HepG2 (cell line): Measurements from ENCODE around the gene BBS4. TPM values are rescaled to one million over a fixed set of nuclear protein-coding genes. Genes with fewer than 3 reads are reported as not detected.

Source experiments
- ATAC-seq: fragments of 200-7000 bp; cut with Tn5 transposase; 3 replicates; pipeline ENCODE4 v1.9.1; 2020; ENCODE audit warnings: mild to moderate bottlenecking, moderate library complexity
- BruUV-seq: library from RNA; stranded (reverse); fragments of 400-500 nt; replicated peaks from 2 replicates; lab custom pipeline; 2021; lab: Mats Ljungman, UMichigan
- CTCF ChIA-PET: fragments of 300-600 bp; formaldehyde crosslinking; extraction: SDS; loops from one replicate; lab custom pipeline; 2021; ENCODE audit warnings: low total read pairs, inconsistent platforms, low intra/inter-chr PET ratio; lab: Yijun Ruan, JAX
- POLR2A ChIA-PET: fragments of 350-600 bp; sonication (Branson Sonifier 250); formaldehyde crosslinking; loops from one replicate; lab custom pipeline; 2020; ENCODE audit warnings: antibody characterized with exemption, inconsistent platforms; lab: Yijun Ruan, JAX
- DNase-seq: peaks from one replicate; pipeline ENCODE4 v3.0.0-alpha.2; 2015; ENCODE audit warnings: low spot score
- FAIRE-seq: peaks from 3 replicates; lab custom pipeline; 2011; peaks lifted over from hg19 to GRCh38; lab: Jason Lieb, UNC
- H2AFZ ChIP-seq: one replicate; pipeline ENCODE4 v1.6.1; 2011; ENCODE audit warnings: low read length, inconsistent platforms
- H3K27ac ChIP-seq: fragments of 300-600 bp; 3 replicates; pipeline ENCODE4 v1.8.0; 2011; ENCODE audit warnings: mixed run types, mild to moderate bottlenecking, mixed read lengths, low read length, inconsistent platforms; ENCODE audit not compliant: insufficient read depth; ENCODE audit errors: extremely low read length
- H3K27me3 ChIP-seq, 2 experiments: fragments of 200-600 bp in 1 of 2; 2 replicates in 1 of 2; 3 replicates in 1 of 2; pipeline versions ENCODE4 v1.6.0 to v1.8.0; 2011; ENCODE audit warnings: low read length in 2 of 2, mild to moderate bottlenecking in 2 of 2, moderate library complexity in 2 of 2, inconsistent platforms in 1 of 2; ENCODE audit not compliant: insufficient read depth in 2 of 2, control insufficient read depth in 1 of 2
- H3K36me3 ChIP-seq, 2 experiments: fragments of 200-600 bp in 1 of 2; replicated peaks in 1 of 2; 2 replicates in 1 of 2; 3 replicates in 1 of 2; pipeline versions ENCODE4 v1.5.1 to v1.8.0; 2011; ENCODE audit warnings: low read length in 2 of 2, inconsistent platforms in 1 of 2; ENCODE audit not compliant: insufficient read depth in 2 of 2, control insufficient read depth in 1 of 2
- H3K4me1 ChIP-seq: 2 replicates; pipeline ENCODE4 v1.5.1; 2012; ENCODE audit warnings: low read length, inconsistent platforms; ENCODE audit not compliant: insufficient read depth
- H3K4me2 ChIP-seq: 2 replicates; pipeline ENCODE4 v1.6.0; 2011; ENCODE audit warnings: low read depth, low read length, inconsistent platforms
- H3K4me3 ChIP-seq, 3 experiments: fragments of 200-600 bp in 1 of 3; sonication (generic), shearing (Covaris generic) in 1 of 3; replicated peaks in 1 of 3; 2 replicates each; pipeline ENCODE4 v1.5.1; 2011 to 2016; ENCODE audit warnings: low read length in 3 of 3, inconsistent platforms in 2 of 3, low read depth in 2 of 3, mild to moderate bottlenecking in 2 of 3, control low read depth in 1 of 3, mixed read lengths in 1 of 3; ENCODE audit not compliant: insufficient read depth in 1 of 3
- H3K79me2 ChIP-seq: one replicate; pipeline ENCODE4 v1.6.1; 2011; ENCODE audit warnings: low read length, inconsistent platforms; ENCODE audit not compliant: insufficient read depth
- H3K9ac ChIP-seq: 2 replicates; pipeline ENCODE4 v1.6.0; 2011; ENCODE audit warnings: mild to moderate bottlenecking, low read depth, low read length, inconsistent platforms; ENCODE audit not compliant: insufficient read depth
- H3K9me3 ChIP-seq: 2 replicates; pipeline ENCODE4 v1.5.1; 2012; ENCODE audit warnings: mild to moderate bottlenecking, low read length
- H4K20me1 ChIP-seq: 2 replicates; pipeline ENCODE4 v1.6.0; 2011; ENCODE audit warnings: inconsistent platforms, mild to moderate bottlenecking, low read length, moderate library complexity; ENCODE audit not compliant: insufficient read depth
- BCL6 ChIP-seq: IDR thresholded peaks from 2 replicates; pipeline ENCODE4 v1.6.1; 2016; ENCODE audit warnings: missing genetic modification reagents, missing compliant biosample characterization
- ELF1 ChIP-seq: sonication (generic); formaldehyde crosslinking; IDR thresholded peaks from 2 replicates; pipeline ENCODE4 v1.4.0; 2020; ENCODE audit warnings: missing genetic modification reagents
- ISX ChIP-seq: sonication (generic); formaldehyde crosslinking; conservative IDR thresholded peaks from 2 replicates; pipeline ENCODE4 v1.5.0; 2020; ENCODE audit warnings: missing genetic modification reagents
- PAX8 ChIP-seq: sonication (generic); formaldehyde crosslinking; IDR thresholded peaks from 2 replicates; pipeline ENCODE4 v1.8.0; 2022; ENCODE audit warnings: mild to moderate bottlenecking, missing genetic modification reagents, borderline replicate concordance
- PHF21A ChIP-seq: sonication (generic); formaldehyde crosslinking; IDR thresholded peaks from 2 replicates; pipeline ENCODE4 v1.5.0; 2020; ENCODE audit warnings: mild to moderate bottlenecking, missing genetic modification reagents
- SMC3 ChIP-seq: IDR thresholded peaks from 2 replicates; pipeline ENCODE4 v1.6.1; 2011; ENCODE audit warnings: low read length, improper control_type of control experiment
- ZZZ3 ChIP-seq: sonication (generic); formaldehyde crosslinking; IDR thresholded peaks from 2 replicates; pipeline ENCODE4 v1.4.0; 2020; ENCODE audit warnings: missing genetic modification reagents, mild to moderate bottlenecking, borderline replicate concordance
- WGBS: methylation state at CpG from one replicate; pipeline ENCODE4 v1.1.6; 2017; ENCODE audit warnings: low lambda C conversion rate; 5-methylcytosine and 5-hydroxymethylcytosine counted together
- in situ Hi-C: cut with HindIII; loops from 2 replicates; pipeline ENCODE4 v1.10.0; 2017; ENCODE audit warnings: low pct_unique_long_range_greater_than_20kb; ENCODE audit not compliant: extremely low pct_ligation_motif_present
- intact Hi-C: fragments of 100-400 bp; cut with micrococcal nuclease; formaldehyde crosslinking; loops from one replicate; pipeline ENCODE4 v1.10.0; 2022; ENCODE audit not compliant: unreplicated experiment
- polyA plus RNA-seq, 8 experiments: library from polyadenylated mRNA; depleted of rRNA in 3 of 8; stranded (reverse) in 7 of 8; unstranded in 1 of 8; fragments of >200 nt; fragmentation: Illumina TruSeq in 4 of 8; extraction: Trizol in 4 of 8; gene quantifications; 2 replicates each; pipeline versions ENCODE4 v1.2.1 to v1.2.3, GENCODE V29; 2011 to 2016; ENCODE audit warnings: low read depth in 4 of 8, missing spikeins in 1 of 8, mixed read lengths in 1 of 8; ENCODE audit not compliant: insufficient read depth in 1 of 8
- total RNA-seq, 5 experiments: library from RNA; depleted of rRNA; stranded (reverse); fragments of >200 nt; fragmentation: Illumina TruSeq; extraction: Trizol; gene quantifications; 2 replicates each; pipeline ENCODE4 v1.2.3, GENCODE V29; 2016; ENCODE audit warnings: low read depth in 1 of 5
- TF ChIP-seq, protein P1 (sequence below): sonication (generic); formaldehyde crosslinking; IDR thresholded peaks from 2 replicates; pipeline ENCODE4 v1.5.0; 2020; ENCODE audit warnings: mild to moderate bottlenecking, missing genetic modification reagents, moderate library complexity
- TF ChIP-seq, protein P2 (sequence below): sonication (generic); formaldehyde crosslinking; IDR thresholded peaks from 2 replicates; pipeline ENCODE4; 2020; ENCODE audit warnings: missing genetic modification reagents, mild to moderate bottlenecking, borderline replicate concordance
- TF ChIP-seq, protein P3 (sequence below): sonication (generic); formaldehyde crosslinking; conservative IDR thresholded peaks from 2 replicates; pipeline ENCODE4 v1.8.0; 2022; ENCODE audit warnings: low read depth, missing genetic modification reagents

BBS4 gene
- total and polyA plus RNA-seq, 2 of the 13 experiments (the other 11 are each of a cell fraction or from before 2014, with no cell fraction given), result 16.0 to 21.3 TPM

DNA sequence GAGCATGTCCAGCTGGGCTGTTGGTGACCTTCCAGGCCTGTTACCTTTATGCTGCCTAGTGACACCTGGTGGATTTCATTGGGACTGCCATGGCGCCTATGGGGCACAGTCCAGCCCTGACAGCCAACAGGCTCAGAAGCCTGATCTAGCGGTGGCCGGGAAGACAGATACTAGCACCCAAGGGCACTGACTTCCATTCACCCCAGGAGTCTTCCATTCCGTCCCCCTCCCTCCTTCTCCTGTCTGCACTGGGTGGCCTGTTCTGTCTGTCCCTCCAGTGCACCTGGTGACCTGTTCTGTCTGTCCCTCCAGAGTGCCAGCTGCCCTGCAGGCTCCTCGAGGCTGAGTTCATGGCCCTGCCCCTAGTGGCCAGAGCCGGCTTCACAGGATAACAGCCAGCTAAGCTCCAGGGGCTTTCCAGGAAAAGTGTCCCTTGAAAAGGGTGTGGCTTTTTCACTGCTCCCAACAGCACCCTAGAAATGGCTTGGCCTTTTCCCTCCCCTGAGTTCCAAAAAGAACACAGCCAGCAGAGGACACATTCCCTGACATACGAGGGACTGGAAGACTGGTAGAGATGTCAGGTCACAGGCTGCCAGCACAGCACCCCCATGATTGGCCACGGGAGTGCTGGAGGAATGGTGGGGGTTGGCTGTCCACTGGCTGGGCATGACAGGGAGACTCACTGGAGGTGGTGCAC is 15.2 kb upstream of the BBS4 start (continued):
- TF ChIP-seq, protein P1, sequence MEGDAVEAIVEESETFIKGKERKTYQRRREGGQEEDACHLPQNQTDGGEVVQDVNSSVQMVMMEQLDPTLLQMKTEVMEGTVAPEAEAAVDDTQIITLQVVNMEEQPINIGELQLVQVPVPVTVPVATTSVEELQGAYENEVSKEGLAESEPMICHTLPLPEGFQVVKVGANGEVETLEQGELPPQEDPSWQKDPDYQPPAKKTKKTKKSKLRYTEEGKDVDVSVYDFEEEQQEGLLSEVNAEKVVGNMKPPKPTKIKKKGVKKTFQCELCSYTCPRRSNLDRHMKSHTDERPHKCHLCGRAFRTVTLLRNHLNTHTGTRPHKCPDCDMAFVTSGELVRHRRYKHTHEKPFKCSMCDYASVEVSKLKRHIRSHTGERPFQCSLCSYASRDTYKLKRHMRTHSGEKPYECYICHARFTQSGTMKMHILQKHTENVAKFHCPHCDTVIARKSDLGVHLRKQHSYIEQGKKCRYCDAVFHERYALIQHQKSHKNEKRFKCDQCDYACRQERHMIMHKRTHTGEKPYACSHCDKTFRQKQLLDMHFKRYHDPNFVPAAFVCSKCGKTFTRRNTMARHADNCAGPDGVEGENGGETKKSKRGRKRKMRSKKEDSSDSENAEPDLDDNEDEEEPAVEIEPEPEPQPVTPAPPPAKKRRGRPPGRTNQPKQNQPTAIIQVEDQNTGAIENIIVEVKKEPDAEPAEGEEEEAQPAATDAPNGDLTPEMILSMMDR (CRISPR knock-in tag), result peak; percentile 73

DNA sequence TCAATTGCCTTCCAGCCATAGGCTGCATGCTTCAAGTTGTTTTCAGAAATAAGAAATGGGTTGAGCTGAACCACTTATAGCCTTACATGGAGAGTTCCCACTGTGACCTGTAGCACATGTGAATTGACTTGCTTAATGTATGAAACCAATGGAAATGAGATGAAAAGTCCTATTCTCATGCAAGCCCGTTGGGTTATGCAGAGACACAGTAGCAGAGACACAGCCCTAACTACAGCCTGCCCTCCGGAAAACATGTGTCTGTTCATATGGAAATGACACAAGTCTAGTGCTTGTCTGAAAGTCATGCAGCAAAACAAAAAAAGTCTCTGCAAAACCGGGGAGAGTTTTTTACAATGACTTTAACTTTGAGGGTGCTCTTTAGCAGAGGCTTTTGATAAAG is 14.5 kb upstream of the BBS4 start:
- Histone ChIP-seq H3K4me1 (no peaks in the 10 kb centered on the region), H4K20me1 (no peaks in the 10 kb centered on the region), H3K79me2 (no peaks in the 10 kb centered on the region), H3K9ac (no peak overlapping the region), H3K27me3 (peaks cover 0 to 8% of the 10 kb centered on the region in 2 experiments; a peak in 2 of 5 replicates), H3K9me3 (no peaks in the 10 kb centered on the region), H3K27ac (no peak overlapping the region), H3K4me2 (no peak overlapping the region), H3K36me3 (no peaks in the 10 kb centered on the region), H3K4me3 (no peak overlapping the region), H2AFZ (no peak overlapping the region)
- in situ Hi-C loops, result no loop called here
- TF ChIP-seq, protein P2, sequence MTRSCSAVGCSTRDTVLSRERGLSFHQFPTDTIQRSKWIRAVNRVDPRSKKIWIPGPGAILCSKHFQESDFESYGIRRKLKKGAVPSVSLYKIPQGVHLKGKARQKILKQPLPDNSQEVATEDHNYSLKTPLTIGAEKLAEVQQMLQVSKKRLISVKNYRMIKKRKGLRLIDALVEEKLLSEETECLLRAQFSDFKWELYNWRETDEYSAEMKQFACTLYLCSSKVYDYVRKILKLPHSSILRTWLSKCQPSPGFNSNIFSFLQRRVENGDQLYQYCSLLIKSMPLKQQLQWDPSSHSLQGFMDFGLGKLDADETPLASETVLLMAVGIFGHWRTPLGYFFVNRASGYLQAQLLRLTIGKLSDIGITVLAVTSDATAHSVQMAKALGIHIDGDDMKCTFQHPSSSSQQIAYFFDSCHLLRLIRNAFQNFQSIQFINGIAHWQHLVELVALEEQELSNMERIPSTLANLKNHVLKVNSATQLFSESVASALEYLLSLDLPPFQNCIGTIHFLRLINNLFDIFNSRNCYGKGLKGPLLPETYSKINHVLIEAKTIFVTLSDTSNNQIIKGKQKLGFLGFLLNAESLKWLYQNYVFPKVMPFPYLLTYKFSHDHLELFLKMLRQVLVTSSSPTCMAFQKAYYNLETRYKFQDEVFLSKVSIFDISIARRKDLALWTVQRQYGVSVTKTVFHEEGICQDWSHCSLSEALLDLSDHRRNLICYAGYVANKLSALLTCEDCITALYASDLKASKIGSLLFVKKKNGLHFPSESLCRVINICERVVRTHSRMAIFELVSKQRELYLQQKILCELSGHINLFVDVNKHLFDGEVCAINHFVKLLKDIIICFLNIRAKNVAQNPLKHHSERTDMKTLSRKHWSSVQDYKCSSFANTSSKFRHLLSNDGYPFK (CRISPR knock-in tag), result no peak
- TF ChIP-seq, protein P3, sequence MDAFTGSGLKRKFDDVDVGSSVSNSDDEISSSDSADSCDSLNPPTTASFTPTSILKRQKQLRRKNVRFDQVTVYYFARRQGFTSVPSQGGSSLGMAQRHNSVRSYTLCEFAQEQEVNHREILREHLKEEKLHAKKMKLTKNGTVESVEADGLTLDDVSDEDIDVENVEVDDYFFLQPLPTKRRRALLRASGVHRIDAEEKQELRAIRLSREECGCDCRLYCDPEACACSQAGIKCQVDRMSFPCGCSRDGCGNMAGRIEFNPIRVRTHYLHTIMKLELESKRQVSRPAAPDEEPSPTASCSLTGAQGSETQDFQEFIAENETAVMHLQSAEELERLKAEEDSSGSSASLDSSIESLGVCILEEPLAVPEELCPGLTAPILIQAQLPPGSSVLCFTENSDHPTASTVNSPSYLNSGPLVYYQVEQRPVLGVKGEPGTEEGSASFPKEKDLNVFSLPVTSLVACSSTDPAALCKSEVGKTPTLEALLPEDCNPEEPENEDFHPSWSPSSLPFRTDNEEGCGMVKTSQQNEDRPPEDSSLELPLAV, result no peak
- TF ChIP-seq ISX (CRISPR knock-in tag) (no peak), PHF21A (CRISPR knock-in tag) (no peak), ELF1 (CRISPR knock-in tag) (no peak), BCL6 (CRISPR knock-in tag) (no peak), SMC3 (no peak), PAX8 (CRISPR knock-in tag) (no peak), ZZZ3 (CRISPR knock-in tag) (no peak)
- no peak for ATAC-seq
- ChIA-PET CTCF (interaction anchor here (1.6 kb wide), 1 partner anchor 72 kb away, joined by 8 read pairs; no protein-coding TSS in a partner anchor), POLR2A (interaction anchor here (0.8 kb wide), 1 partner anchor 14 kb away, joined by 4 read pairs; the partner anchor contains the start of genes BBS4 and HIGD2B)
- 24% methylated on average over 3 of the region's 3 CpGs for WGBS
- no peak for DNase-seq
- no peak for FAIRE-seq
- intact Hi-C loops, result no loop called here
- BruUV-seq, result no TSS peak
